ENCODE results near the gene NELL1. TPM values are rescaled to one million over a fixed set of nuclear protein-coding genes. Genes with fewer than 3 reads are reported as not detected.

Gene NELL1
- total RNA-seq, 6 donors from 2014 or later, result 0.26 TPM; not detected in 5

GRCh38 chr11:20626279-20626678 lies 43.1 kb upstream of the NELL1 start:
- no peak for TF ChIP-seq CTCF (IDR thresholded peaks at IDR 0.05)
- no peak for TF ChIP-seq POLR2A (IDR thresholded peaks at IDR 0.05)
- TF ChIP-seq EP300 (IDR thresholded peaks at IDR 0.05), result no peak
- TF ChIP-seq POLR2AphosphoS5 (IDR thresholded peaks at IDR 0.05), result no peak
- H3K4me3 ChIP-seq, result no peak overlapping the region
- no peak for ATAC-seq (ENCODE audit: low FRiP score in 2 of 2)
- 68 to 70% methylated on average over 4 of the region's 4 CpGs for WGBS, 2 donors
- H3K27ac ChIP-seq, result no peak overlapping the region
- H3K4me1 ChIP-seq, result no peaks in the 10 kb centered on the region
- DNase-seq, result no peak
- peaks cover 0 to 3% (median 0%) of the 10 kb centered on the region in 4 donors for H3K9me3 ChIP-seq
- no peaks in the 10 kb centered on the region for H3K36me3 ChIP-seq
- H3K27me3 ChIP-seq, result no peaks in the 10 kb centered on the region

GRCh38 chr11:20627026-20627425 lies 42.4 kb upstream of the NELL1 start:
- 68 to 75% methylated on average over 3 of the region's 3 CpGs for WGBS, 2 donors
- TF ChIP-seq CTCF (IDR thresholded peaks at IDR 0.05), result no peak
- no peak for DNase-seq
- H3K27ac ChIP-seq, result no peak overlapping the region
- no peak overlapping the region for H3K4me3 ChIP-seq
- H3K36me3 ChIP-seq, result no peaks in the 10 kb centered on the region
- H3K27me3 ChIP-seq, result no peaks in the 10 kb centered on the region
- H3K9me3 ChIP-seq, result peaks cover 0 to 3% (median 0%) of the 10 kb centered on the region in 4 donors
- no peak for ATAC-seq (ENCODE audit: low FRiP score in 2 of 2)
- H3K4me1 ChIP-seq, result no peaks in the 10 kb centered on the region

GRCh38 chr11:20627701-20628100 lies 41.7 kb upstream of the NELL1 start:
- no peak overlapping the region for H3K4me3 ChIP-seq
- no peak for DNase-seq
- no peak for TF ChIP-seq EP300 (IDR thresholded peaks at IDR 0.05)
- no peak for TF ChIP-seq POLR2AphosphoS5 (IDR thresholded peaks at IDR 0.05)
- no peak for TF ChIP-seq POLR2A (IDR thresholded peaks at IDR 0.05)
- no peak for TF ChIP-seq CTCF (IDR thresholded peaks at IDR 0.05)
- no peaks in the 10 kb centered on the region for H3K36me3 ChIP-seq
- no peak overlapping the region for H3K27ac ChIP-seq
- no peak for ATAC-seq (ENCODE audit: low FRiP score in 2 of 2)
- H3K4me1 ChIP-seq, result no peaks in the 10 kb centered on the region
- peaks cover 0 to 3% (median 0%) of the 10 kb centered on the region in 4 donors for H3K9me3 ChIP-seq
- no peaks in the 10 kb centered on the region for H3K27me3 ChIP-seq
- 54 to 62% methylated on average over 3 of the region's 3 CpGs for WGBS, 2 donors

GRCh38 chr11:20631519-20632168 lies 37.7 kb upstream of the NELL1 start:
- Histone ChIP-seq H3K36me3 (no peaks in the 10 kb centered on the region), H3K9me3 (peaks cover 0 to 3% (median 0%) of the 10 kb centered on the region in 4 donors), H3K27me3 (no peaks in the 10 kb centered on the region), H3K4me1 (no peaks in the 10 kb centered on the region), H3K27ac (no peak overlapping the region), H3K4me3 (no peak overlapping the region)
- TF ChIP-seq POLR2AphosphoS5 (IDR thresholded peaks at IDR 0.05), result no peak
- TF ChIP-seq CTCF (IDR thresholded peaks at IDR 0.05), result no peak
- TF ChIP-seq EP300 (IDR thresholded peaks at IDR 0.05), result no peak
- no peak for TF ChIP-seq POLR2A (IDR thresholded peaks at IDR 0.05)
- DNase-seq (no peak), ATAC-seq (ENCODE audit: low FRiP score in 2 of 2) (no peak)
- WGBS, 2 donors, result 67 to 73% methylated on average over 5 of the region's 5 CpGs

GRCh38 chr11:20632169-20632532 lies 37.2 kb upstream of the NELL1 start:
- DNase-seq (no peak), ATAC-seq (ENCODE audit: low FRiP score in 2 of 2) (no peak)
- peaks cover 0 to 3% (median 0%) of the 10 kb centered on the region in 4 donors for H3K9me3 ChIP-seq
- H3K27ac ChIP-seq, result no peak overlapping the region
- H3K27me3 ChIP-seq, result no peaks in the 10 kb centered on the region
- no peaks in the 10 kb centered on the region for H3K36me3 ChIP-seq
- WGBS, 2 donors, result 37 to 44% methylated on average over 1 of the region's 1 CpG
- no peaks in the 10 kb centered on the region for H3K4me1 ChIP-seq
- H3K4me3 ChIP-seq, result no peak overlapping the region
- TF ChIP-seq POLR2AphosphoS5 (IDR thresholded peaks at IDR 0.05) (no peak), POLR2A (IDR thresholded peaks at IDR 0.05) (no peak), EP300 (IDR thresholded peaks at IDR 0.05) (no peak), CTCF (IDR thresholded peaks at IDR 0.05) (no peak)

Data from upper lobe of left lung (tissue), 6 donors.